SK-N-SH (cell line): Measurements from ENCODE around the gene FAM117B. TPM values are rescaled to one million over a fixed set of nuclear protein-coding genes. Genes with fewer than 3 reads are reported as not detected.

Source experiments
- CTCF ChIA-PET: fragments of 300-600, 350-600 bp; formaldehyde crosslinking; extraction: SDS; loops from one replicate; lab custom pipeline; 2021; lab: Yijun Ruan, JAX
- POLR2A ChIA-PET: fragments of 350-600 bp; sonication (Branson Sonifier 250); formaldehyde crosslinking; extraction: SDS; loops from one replicate; lab custom pipeline; 2020; ENCODE audit warnings: antibody characterized with exemption, inconsistent platforms; lab: Yijun Ruan, JAX
- DNase-seq: peaks from one replicate; pipeline ENCODE4 v3.0.0; 2012
- H2AFZ ChIP-seq: fragments of 200-600 bp; sonication (generic); 2 replicates; pipeline ENCODE4 v1.8.1; 2016; ENCODE audit warnings: antibody characterized with exemption, mild to moderate bottlenecking, low read depth
- H3F3A ChIP-seq: fragments of 200-600 bp; sonication (generic); replicated peaks from 2 replicates; pipeline ENCODE3; 2016; ENCODE audit warnings: antibody characterized with exemption, mild to moderate bottlenecking; ENCODE audit not compliant: insufficient read depth
- H3K27ac ChIP-seq, 2 experiments: fragments of 200-500 bp in 1 of 2; fragments of 200-600 bp in 1 of 2; sonication (Bioruptor generic) in 1 of 2; sonication (generic), shearing (Covaris generic) in 1 of 2; 2 replicates each; pipeline versions ENCODE4 v1.5.1 to v1.6.1; 2014 to 2016; ENCODE audit warnings: low read depth in 2 of 2, inconsistent platforms in 1 of 2, low read length in 1 of 2, mild to moderate bottlenecking in 1 of 2, mixed read lengths in 1 of 2
- H3K27me3 ChIP-seq: fragments of 200-600 bp; sonication (generic), shearing (Covaris generic); 2 replicates; pipeline ENCODE4 v1.6.1; 2016; ENCODE audit warnings: mixed run types; ENCODE audit not compliant: insufficient read depth
- H3K36me3 ChIP-seq, 2 experiments: fragments of 200-500 bp in 1 of 2; fragments of 200-600 bp in 1 of 2; sonication (Bioruptor generic) in 1 of 2; sonication (generic) in 1 of 2; replicated peaks in 1 of 2; 2 replicates each; pipeline versions ENCODE3 to v1.5.1; 2014 to 2016; ENCODE audit warnings: low read length in 1 of 2, mild to moderate bottlenecking in 1 of 2; ENCODE audit not compliant: insufficient read depth in 2 of 2, control insufficient read depth in 1 of 2
- H3K4me1 ChIP-seq, 2 experiments: fragments of 200-500 bp in 1 of 2; fragments of 200-600 bp in 1 of 2; sonication (Bioruptor generic) in 1 of 2; sonication (generic), shearing (Covaris generic) in 1 of 2; 2 replicates each; pipeline versions ENCODE4 v1.5.1 to v1.6.1; 2014 to 2016; ENCODE audit warnings: low read depth in 1 of 2, low read length in 1 of 2, mixed run types in 1 of 2; ENCODE audit not compliant: insufficient read depth in 2 of 2, control insufficient read depth in 1 of 2
- H3K4me2 ChIP-seq: fragments of 200-600 bp; sonication (generic), shearing (Covaris generic); 2 replicates; pipeline ENCODE4 v1.6.1; 2017; ENCODE audit warnings: mixed run types
- H3K4me3 ChIP-seq, 2 experiments: fragments of 200-500 bp in 1 of 2; fragments of 200-600 bp in 1 of 2; sonication (Bioruptor generic) in 1 of 2; sonication (generic), shearing (Covaris generic) in 1 of 2; 2 replicates each; pipeline versions ENCODE4 v1.5.1 to v1.8.1; 2014 to 2016; ENCODE audit warnings: low read depth in 2 of 2, inconsistent platforms in 1 of 2, low read length in 1 of 2, mild to moderate bottlenecking in 1 of 2, mixed read lengths in 1 of 2, moderate library complexity in 1 of 2
- H3K79me2 ChIP-seq: fragments of 200-600 bp; sonication (generic); 2 replicates; pipeline ENCODE4 v1.8.1; 2017; ENCODE audit warnings: mild to moderate bottlenecking; ENCODE audit not compliant: insufficient read depth
- H3K9ac ChIP-seq: fragments of 200-600 bp; sonication (generic); 2 replicates; pipeline ENCODE4 v1.6.1; 2017; ENCODE audit warnings: mixed run types
- H3K9me2 ChIP-seq: fragments of 200-600 bp; sonication (generic); 2 replicates; pipeline ENCODE4 v1.6.1; 2017; ENCODE audit warnings: mixed run types
- H3K9me3 ChIP-seq: fragments of 200-600 bp; sonication (generic); 2 replicates; pipeline ENCODE4 v1.6.1; 2017; ENCODE audit warnings: mixed run types, mild to moderate bottlenecking, moderate library complexity
- H4K20me1 ChIP-seq: fragments of 200-600 bp; sonication (generic); 2 replicates; pipeline ENCODE4 v1.6.1; 2017; ENCODE audit warnings: mild to moderate bottlenecking, mixed run types; ENCODE audit not compliant: insufficient read depth
- CTCF ChIP-seq: fragments of 200-600 bp; sonication (generic); IDR thresholded peaks from 2 replicates; pipeline ENCODE4 v1.6.1; 2017; ENCODE audit warnings: antibody characterized with exemption, mild to moderate bottlenecking, moderate library complexity
- ELF1 ChIP-seq: IDR thresholded peaks from 2 replicates; pipeline ENCODE4 v1.4.0; 2012
- EZH2phosphoT487 ChIP-seq: fragments of 200-600 bp; sonication (generic); IDR thresholded peaks from 2 replicates; pipeline ENCODE4 v1.6.1; 2017; ENCODE audit warnings: low read depth, mixed run types, mild to moderate bottlenecking, antibody characterized with exemption, moderate library complexity, borderline replicate concordance
- FOSL2 ChIP-seq: IDR thresholded peaks from 2 replicates; pipeline ENCODE4 v1.4.0; 2012; ENCODE audit warnings: low read depth, mild to moderate bottlenecking, moderate library complexity, borderline replicate concordance
- GATA2 ChIP-seq: sonication (generic); formaldehyde crosslinking; IDR thresholded peaks from 2 replicates; pipeline ENCODE4 v1.5.0; 2020; ENCODE audit warnings: mild to moderate bottlenecking, missing genetic modification reagents
- IRF3 ChIP-seq: fragments of 150-350 bp; IDR thresholded peaks from 2 replicates; pipeline ENCODE4 v1.6.1; 2016; ENCODE audit warnings: mild to moderate bottlenecking, low read depth, low read length
- MAX ChIP-seq: IDR thresholded peaks from 2 replicates; pipeline ENCODE4 v1.4.0; 2012; ENCODE audit warnings: low read depth
- PBX3 ChIP-seq: IDR thresholded peaks from 2 replicates; pipeline ENCODE4; 2012
- POLR2AphosphoS5 ChIP-seq: IDR thresholded peaks from 2 replicates; pipeline ENCODE4 v1.6.1; 2012; ENCODE audit warnings: low read depth, low read length
- RAD21 ChIP-seq: IDR thresholded peaks from 2 replicates; pipeline ENCODE4 v1.6.1; 2012; ENCODE audit warnings: mild to moderate bottlenecking, low read length
- REST ChIP-seq: IDR thresholded peaks from 2 replicates; pipeline ENCODE4 v1.6.1; 2012; ENCODE audit warnings: mild to moderate bottlenecking, low read depth, low read length, moderate library complexity
- RFX5 ChIP-seq: IDR thresholded peaks from 2 replicates; pipeline ENCODE4 v1.6.1; 2012; ENCODE audit warnings: mild to moderate bottlenecking, improper control_type of control experiment, low read length
- RXRA ChIP-seq: IDR thresholded peaks from 2 replicates; pipeline ENCODE4 v1.4.0; 2012; ENCODE audit warnings: low read depth, mild to moderate bottlenecking, borderline replicate concordance
- SIN3A ChIP-seq: IDR thresholded peaks from 2 replicates; pipeline ENCODE4 v1.6.1; 2012; ENCODE audit warnings: low read depth, mild to moderate bottlenecking, low read length, moderate library complexity, borderline replicate concordance
- SMC3 ChIP-seq: IDR thresholded peaks from 2 replicates; pipeline ENCODE4 v1.6.1; 2012; ENCODE audit warnings: low read depth, low read length, improper control_type of control experiment
- TCF12 ChIP-seq: IDR thresholded peaks from 2 replicates; pipeline ENCODE4 v1.4.0; 2012
- USF2 ChIP-seq: fragments of 150-350 bp; IDR thresholded peaks from 2 replicates; pipeline ENCODE4 v1.6.1; 2017; ENCODE audit warnings: antibody characterized with exemption, low read length, low read depth, borderline replicate concordance
- WGBS: methylation state at CpG from one replicate; pipeline ENCODE4 v1.1.6; 2017; ENCODE audit warnings: low lambda C conversion rate; 5-methylcytosine and 5-hydroxymethylcytosine counted together
- polyA plus RNA-seq, 3 experiments: library from polyadenylated mRNA; depleted of rRNA; stranded (reverse); fragments of >200 nt; gene quantifications; 2 replicates each; pipeline ENCODE4 v1.2.3, GENCODE V29; 2012

FAM117B gene
- polyA plus RNA-seq, 1 of the 3 experiments (the other 2 are of a cell fraction): 0.90 TPM

DNA sequence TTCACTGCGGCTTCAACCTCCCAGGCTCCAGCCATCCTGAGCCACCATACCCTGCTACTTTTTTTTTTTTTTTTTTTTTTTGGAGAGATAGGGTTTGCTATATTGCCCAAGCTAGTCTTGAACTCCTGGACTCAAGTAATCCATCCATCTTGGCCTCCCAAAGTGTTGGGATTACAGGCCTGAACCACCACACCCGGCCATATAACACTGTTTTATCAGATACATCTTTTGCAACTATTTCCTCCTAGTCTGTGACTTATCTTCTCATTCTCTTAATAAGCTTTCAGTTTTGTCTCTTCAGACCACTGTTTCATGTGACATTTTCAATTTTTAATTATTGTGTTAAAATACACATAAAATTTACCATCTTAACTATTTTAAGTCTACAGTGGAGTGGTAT is 35.7 kb upstream of the FAM117B start:
- H3K9me3 ChIP-seq: no peaks in the 10 kb centered on the region
- H3K4me3 ChIP-seq: no peak overlapping the region
- H3K4me2 ChIP-seq: no peak overlapping the region
- no peak for TF ChIP-seq IRF3
- TF ChIP-seq REST: no peak
- TF ChIP-seq RXRA: no peak
- TF ChIP-seq TCF12: no peak
- no peak for TF ChIP-seq RAD21
- no peak for TF ChIP-seq RFX5
- no peak for TF ChIP-seq FOSL2
- no peak for TF ChIP-seq EZH2phosphoT487
- TF ChIP-seq GATA2 (CRISPR knock-in tag): no peak
- TF ChIP-seq USF2: no peak
- no peak for TF ChIP-seq SMC3
- TF ChIP-seq PBX3: no peak
- TF ChIP-seq SIN3A: no peak
- TF ChIP-seq ELF1: no peak
- no peak for TF ChIP-seq MAX
- no peak for TF ChIP-seq CTCF
- no peak for TF ChIP-seq POLR2AphosphoS5
- POLR2A ChIA-PET: interaction anchor here (0.6 kb wide), 1 partner anchor 593 kb away, joined by 3 read pairs; no protein-coding TSS in a partner anchor
- H3K36me3 ChIP-seq: no peaks in the 10 kb centered on the region
- DNase-seq: no peak
- no peaks in the 10 kb centered on the region for H3K27me3 ChIP-seq
- no peak overlapping the region for H2AFZ ChIP-seq
- CTCF ChIA-PET: interaction anchor here (0.7 to 3.1 kb wide), 2 partner anchors 10 to 1209 kb away, joined by 3 to 24 read pairs; no protein-coding TSS in a partner anchor
- H3K9me2 ChIP-seq: no peaks in the 10 kb centered on the region
- no peaks in the 10 kb centered on the region for H4K20me1 ChIP-seq
- no peaks in the 10 kb centered on the region for H3K4me1 ChIP-seq
- WGBS: 92% methylated on average over 2 of the region's 2 CpGs
- H3K79me2 ChIP-seq: no peaks in the 10 kb centered on the region
- H3K9ac ChIP-seq: no peak overlapping the region
- no peak overlapping the region for H3K27ac ChIP-seq
- H3F3A ChIP-seq: no peaks in the 10 kb centered on the region
